SU-DHL-6 (cell line): ENCODE data around the gene PPIF.

Source experiments
- CTCF ChIP-seq: fragments of 200-600 bp; sonication (generic); IDR thresholded peaks from one replicate; pipeline ENCODE4 v1.5.1; 2017; ENCODE audit warnings: antibody characterized with exemption, mild to moderate bottlenecking, low read length, moderate library complexity; ENCODE audit not compliant: insufficient read depth, poor library complexity, severe bottlenecking
- EZH2phosphoT487 ChIP-seq: fragments of 200-600 bp; sonication (generic), shearing (Covaris generic); conservative IDR thresholded peaks from 2 replicates; pipeline ENCODE4 v1.6.1; 2018; ENCODE audit warnings: mild to moderate bottlenecking, antibody characterized with exemption, low read length, moderate library complexity, mixed read lengths

- TF ChIP-seq CTCF (no peak), EZH2phosphoT487 (no peak)
Observed at GRCh38 chr10:79333513-79333912, 13.8 kb upstream of the PPIF start.
